ENCODE data around the gene GLIPR1L1.

The GLIPR1L1 gene

GRCh38 chr12:75350413-75350812 is 15.9 kb downstream of the GLIPR1L1 start:
- no peak for DNase-seq

DNA sequence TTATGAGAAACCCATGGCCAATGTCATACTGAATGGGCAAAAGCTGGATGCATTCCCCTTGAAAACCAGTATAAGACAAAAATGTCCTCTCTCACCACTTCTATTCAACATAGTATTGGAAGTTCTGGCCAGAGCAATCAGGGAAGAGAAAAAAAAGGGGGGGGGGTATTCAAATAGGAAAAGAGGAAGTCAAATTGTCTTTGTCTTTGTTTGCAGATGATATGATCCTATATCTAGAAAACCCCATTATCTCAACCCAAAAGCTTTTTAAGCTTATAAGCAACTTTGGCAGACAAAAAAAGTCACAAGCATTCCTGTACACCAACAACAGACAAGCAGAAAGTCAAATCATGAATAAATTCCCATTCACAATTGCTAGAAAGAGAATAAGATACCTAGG is 19.5 kb downstream of the GLIPR1L1 start:
- DNase-seq = no peak

DNA sequence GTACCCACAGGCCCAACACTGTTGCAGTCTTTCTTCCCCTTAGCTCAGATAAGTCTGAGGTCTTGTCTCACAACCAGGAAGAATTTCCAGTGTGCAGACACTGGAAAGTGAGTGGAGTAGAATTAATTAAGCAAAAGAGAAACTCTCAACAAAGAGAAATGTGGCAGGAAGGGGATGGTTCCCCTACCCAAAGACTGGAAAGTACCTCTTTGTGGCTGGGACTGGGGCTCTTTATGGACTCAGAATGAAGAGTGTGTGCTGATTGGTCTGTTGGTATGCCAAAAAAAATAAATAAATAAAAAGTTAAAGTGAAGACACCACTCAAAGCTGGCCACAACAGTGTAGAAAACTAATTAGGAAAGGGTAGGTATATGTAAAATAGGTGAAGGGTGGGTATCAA is 26.4 kb downstream of the GLIPR1L1 start:
- no peak for DNase-seq

DNA sequence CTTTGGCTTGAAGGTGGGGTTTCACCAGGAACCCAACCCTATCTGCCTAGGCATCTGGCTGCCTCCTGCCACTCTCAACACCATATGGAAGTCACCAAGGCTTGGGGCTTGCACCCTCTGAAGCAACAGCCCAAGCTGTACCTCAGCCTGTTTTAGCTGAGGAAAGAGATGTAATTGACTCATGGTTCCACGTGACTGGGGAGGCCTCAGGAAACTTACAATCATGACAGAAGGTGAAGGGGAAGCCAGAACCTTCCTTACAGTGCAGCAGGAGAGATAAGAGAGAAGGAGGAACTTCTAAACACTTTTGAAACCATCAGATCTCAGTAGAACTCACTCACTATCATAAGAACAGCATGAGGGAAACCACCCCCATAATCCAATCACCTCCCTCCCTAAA is 26.9 kb downstream of the GLIPR1L1 start:
- no peak for DNase-seq

DNA sequence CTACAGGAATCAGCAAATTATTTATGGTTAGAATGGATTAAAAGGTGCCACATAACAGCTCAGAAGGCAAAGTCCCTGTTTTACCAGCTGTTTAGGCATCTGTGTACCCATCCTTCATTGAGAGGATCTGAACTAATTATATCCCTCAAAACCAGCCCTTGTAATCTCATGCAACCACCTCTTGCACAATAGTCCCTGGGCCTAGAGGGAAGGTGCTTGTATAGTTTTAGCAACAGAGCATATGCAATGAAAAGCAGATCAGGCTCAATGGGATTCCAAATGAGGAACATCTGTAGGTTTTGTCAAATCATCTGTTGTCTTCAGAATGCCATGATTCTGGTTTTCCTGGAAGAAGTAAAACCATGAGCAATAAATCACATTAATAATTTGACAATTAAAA is 30.4 kb downstream of the GLIPR1L1 start:
- DNase-seq = no peak

- DNase-seq = no peak
Observed at GRCh38 chr12:75366629-75367028, 32.2 kb downstream of the GLIPR1L1 start.

GRCh38 chr12:75374971-75375370 is 40.5 kb downstream of the GLIPR1L1 start:
- DNase-seq = no peak

DNA sequence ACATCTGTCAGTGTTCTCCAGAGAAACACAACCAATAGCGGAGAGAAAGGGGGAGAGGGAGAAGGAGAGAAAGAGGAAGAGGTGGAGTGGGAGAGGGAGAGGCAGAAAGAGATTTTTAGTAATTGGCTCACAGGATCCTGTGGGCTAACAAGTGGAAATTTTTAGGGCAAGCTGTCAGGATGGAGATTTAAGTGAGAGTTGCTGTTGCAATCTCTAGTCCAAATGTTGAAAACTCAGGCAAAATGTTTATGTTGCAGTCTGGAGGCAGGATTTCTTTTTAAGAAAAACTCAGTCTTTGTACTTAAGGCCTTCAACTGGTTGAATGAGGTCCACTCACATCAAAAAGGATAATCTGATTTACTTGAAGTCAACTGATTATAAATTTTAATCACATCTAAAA is 43.9 kb downstream of the GLIPR1L1 start:
- no peak for DNase-seq

- DNase-seq = peak; percentile 64 to 89
Observed at GRCh38 chr12:75389061-75389460, 54.6 kb downstream of the GLIPR1L1 start.

- DNase-seq = no peak
Observed at GRCh38 chr12:75389706-75390105, 55.2 kb downstream of the GLIPR1L1 start.

GRCh38 chr12:75390156-75390898 is 55.9 kb downstream of the GLIPR1L1 start:
- no peak for DNase-seq

GRCh38 chr12:75390899-75391538 is 56.5 kb downstream of the GLIPR1L1 start, which contains the start of gene GLIPR1L2:
TSS of gene GLIPR1L2 (plus strand) at chr12:75391089. CDS start at chr12:75391117, 28 bp downstream.
- peak; percentile 96 to 97 for DNase-seq

DNA sequence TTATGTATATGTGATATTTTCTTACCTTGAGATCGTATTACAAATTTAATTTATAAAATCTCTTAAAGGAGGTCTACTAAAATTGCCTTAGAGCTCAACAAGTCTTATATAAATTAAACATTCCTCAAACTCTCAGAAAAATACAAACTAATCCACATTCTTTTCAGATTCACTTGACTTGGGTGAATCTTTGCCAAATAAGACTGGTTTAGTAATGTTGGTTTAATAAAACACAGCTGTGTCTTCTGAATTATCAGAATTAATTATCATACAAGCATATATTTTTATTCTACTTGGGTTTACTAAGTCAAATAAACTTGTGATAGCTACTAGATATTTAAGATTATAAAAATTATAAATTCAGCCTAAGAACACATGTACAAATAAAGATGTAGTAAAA is 69.8 kb downstream of the GLIPR1L1 start:
- no peak for DNase-seq

DNA sequence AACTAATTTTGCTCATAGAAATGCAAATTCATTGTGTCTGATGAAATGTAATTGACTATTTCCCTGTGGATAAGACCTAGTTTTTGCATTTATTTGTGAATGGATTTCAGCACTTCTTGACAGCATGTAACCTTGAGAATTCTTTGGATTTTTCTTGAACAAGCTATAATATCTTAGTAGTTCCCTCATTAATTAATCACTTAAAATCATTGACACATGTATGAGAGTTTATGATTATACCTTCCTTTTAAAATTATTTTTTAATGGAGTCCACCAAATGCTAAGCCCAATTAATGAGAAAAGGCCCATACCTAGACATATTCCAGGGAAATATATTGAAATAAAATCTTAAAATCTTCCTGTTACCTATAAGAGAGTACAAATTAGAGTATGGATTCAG is 73.2 kb downstream of the GLIPR1L1 start:
- DNase-seq = no peak

GRCh38 chr12:75409830-75410229 is 75.4 kb downstream of the GLIPR1L1 start:
- DNase-seq = no peak

- no peak for DNase-seq
Observed at GRCh38 chr12:75414671-75415070, 80.2 kb downstream of the GLIPR1L1 start.

DNA sequence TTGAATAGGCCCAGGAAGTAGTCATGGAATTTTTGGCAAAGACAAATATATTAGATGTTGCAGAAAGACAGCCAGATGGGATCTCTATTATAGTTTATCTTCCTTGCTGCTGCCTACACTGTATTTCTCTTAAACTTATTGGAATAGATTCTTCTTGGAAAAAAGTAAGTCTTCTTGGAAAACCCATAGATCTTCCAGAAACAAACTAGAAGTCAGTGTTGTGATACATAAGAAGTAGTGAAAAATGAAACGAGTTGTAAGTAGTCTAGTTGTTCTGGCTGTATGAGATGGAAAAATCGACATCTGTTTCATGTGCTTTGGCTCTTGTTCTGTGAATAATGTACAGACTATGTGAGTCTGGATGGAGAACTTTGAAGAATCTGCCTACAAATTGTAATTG is 85.4 kb downstream of the GLIPR1L1 start:
- DNase-seq = no peak
